Activated CD4-positive, alpha-beta T cell treated with anti-CD3 and anti-CD28 coated beads for 36 hours (primary cell): ENCODE measurements around the gene RAB6D. TPM values are rescaled to one million over a fixed set of nuclear protein-coding genes. Genes with fewer than 3 reads are reported as not detected.
"Not testable (repeated sequence)": the region's sequence is repeated elsewhere in the genome, so short reads cannot be mapped to it uniquely, and the experiment has no call there.

ENCODE experiments used
- ATAC-seq: fragments of 200-7000 bp; cut with Tn5 transposase; one replicate; pipeline ENCODE4 v1.10.0; 2021; ENCODE audit warnings: mild to moderate bottlenecking, moderate library complexity
- CTCF ChIA-PET: fragments of 350-600 bp; sonication (Branson Sonifier 250); formaldehyde crosslinking; loops from one replicate; lab custom pipeline; 2021; ENCODE audit warnings: antibody characterized with exemption; lab: Charles Lee
- POLR2A ChIA-PET: fragments of 350-600 bp; sonication (Branson Sonifier 250); formaldehyde crosslinking; loops from one replicate; lab custom pipeline; 2021; ENCODE audit warnings: antibody characterized with exemption, inconsistent platforms; lab: Charles Lee
- DNase-seq: peaks from one replicate; pipeline ENCODE4 v3.0.0-alpha.2; 2020
- H3K27ac Mint-ChIP-seq: one replicate; pipeline ENCODE4 v1.8.0; 2021; ENCODE audit warnings: mixed read lengths
- H3K27me3 Mint-ChIP-seq: one replicate; pipeline ENCODE4 v1.8.0; 2021; ENCODE audit warnings: mixed read lengths
- H3K36me3 Mint-ChIP-seq: one replicate; pipeline ENCODE4 v1.8.0; 2021; ENCODE audit warnings: low read depth, mixed read lengths
- H3K4me1 Mint-ChIP-seq: one replicate; pipeline ENCODE4 v1.8.0; 2021; ENCODE audit warnings: mixed read lengths
- H3K4me3 Mint-ChIP-seq: one replicate; pipeline ENCODE4 v1.8.0; 2021; ENCODE audit warnings: mild to moderate bottlenecking, moderate library complexity, mixed read lengths
- H3K9me3 Mint-ChIP-seq: one replicate; pipeline ENCODE4 v1.8.0; 2021; ENCODE audit warnings: low read depth, mixed read lengths
- intact Hi-C, 2 experiments: fragments of 100-400 bp; cut with DNase I in 1 of 2; cut with micrococcal nuclease in 1 of 2; formaldehyde crosslinking; loops; one replicate each; pipeline versions ENCODE4 v1.14.2 to v1.15.1; 2022 to 2024; cut with DNase I, micrococcal nuclease
- total RNA-seq, 2 experiments: library from RNA; stranded (reverse); gene quantifications; one replicate each; pipeline ENCODE4 v1.2.3, GENCODE V29; 2021

Gene RAB6D
- total RNA-seq, 2 experiments from 2014 or later: not detected

GRCh38 chr2:131363213-131363612, 755 bp downstream of the RAB6D start:
- H3K27ac Mint-ChIP-seq, CTCF ChIA-PET, H3K36me3 Mint-ChIP-seq, H3K9me3 Mint-ChIP-seq, DNase-seq, H3K4me1 Mint-ChIP-seq, POLR2A ChIA-PET, intact Hi-C loops: not testable (repeated sequence)
- ATAC-seq: peak; percentile 70
- Mint-ChIP-seq H3K27me3 (peaks cover 36% of the 10 kb centered on the region), H3K4me3 (peak overlapping the region; percentile 48)

DNA sequence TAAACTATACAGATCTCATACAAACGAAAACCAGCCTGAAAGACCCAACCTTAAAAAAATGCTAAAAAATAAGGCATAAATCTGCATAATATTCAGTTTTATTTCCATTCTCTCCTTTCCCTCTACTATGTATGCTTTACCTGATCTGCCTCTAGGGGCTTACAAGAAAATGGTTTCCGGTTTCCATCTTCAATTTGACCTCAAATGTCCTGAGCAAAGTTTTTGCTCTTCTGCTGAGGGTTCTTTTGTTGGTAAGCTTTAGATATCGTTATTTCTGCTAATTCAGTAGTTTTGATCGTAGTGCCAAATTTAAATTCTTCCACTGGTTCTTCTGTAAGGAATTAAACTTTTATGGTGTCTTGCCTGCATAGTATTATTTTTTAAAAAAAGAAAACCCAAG, 2.2 kb downstream of the RAB6D start:
- ATAC-seq, H3K36me3 Mint-ChIP-seq, POLR2A ChIA-PET, intact Hi-C loops, H3K27ac Mint-ChIP-seq, H3K4me1 Mint-ChIP-seq, H3K4me3 Mint-ChIP-seq, CTCF ChIA-PET, DNase-seq, H3K9me3 Mint-ChIP-seq: not testable (repeated sequence)
- peaks cover 38% of the 10 kb centered on the region for H3K27me3 Mint-ChIP-seq

DNA sequence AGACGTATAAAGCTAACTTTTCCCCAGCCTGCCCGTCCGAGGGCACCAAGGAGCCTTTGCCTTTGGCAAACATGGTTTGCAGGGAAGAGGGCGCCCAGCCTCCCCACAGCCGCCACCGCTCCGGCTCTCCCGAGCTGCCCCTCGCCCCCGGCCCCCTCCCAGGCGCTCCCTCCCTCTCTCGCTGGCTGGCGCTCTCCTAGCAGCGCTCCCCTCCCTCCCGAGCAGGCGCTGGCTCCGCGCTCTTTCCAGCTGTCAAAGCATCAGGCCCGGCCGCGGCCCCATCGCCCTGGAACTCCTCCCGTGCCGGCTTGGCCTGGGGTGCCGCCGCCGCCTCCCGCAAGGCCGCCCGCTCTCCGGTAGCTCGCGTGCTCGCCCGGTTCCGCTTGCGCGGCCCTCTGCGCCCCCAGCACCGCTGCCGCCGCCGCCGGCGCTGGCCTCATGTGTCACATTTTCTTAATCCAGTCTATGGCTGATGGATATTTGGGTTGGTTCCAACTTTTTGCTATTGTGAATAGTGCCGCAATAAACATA, 10.7 kb downstream of the RAB6D start:
- H3K36me3 Mint-ChIP-seq, CTCF ChIA-PET: not testable (repeated sequence)

DNA sequence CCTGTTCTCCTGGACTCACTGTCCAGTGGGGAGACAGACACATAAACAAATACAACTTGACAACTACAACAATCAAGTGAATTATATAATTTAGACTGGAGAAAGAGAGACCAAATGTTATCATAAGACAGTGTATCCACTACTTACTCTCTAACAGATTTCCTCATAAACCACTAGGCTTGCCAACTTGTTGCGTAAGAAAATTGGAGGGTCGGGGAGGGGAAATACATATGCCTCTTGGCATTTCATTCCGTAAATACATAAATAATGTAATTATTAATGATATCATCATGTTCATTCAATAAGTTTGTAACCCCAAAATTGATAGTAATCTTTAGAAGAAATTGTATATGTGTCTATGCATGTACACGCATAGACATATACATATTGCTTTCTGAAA, 14.9 kb downstream of the RAB6D start:
- H3K9me3 Mint-ChIP-seq: no peaks in the 10 kb centered on the region
- peaks cover 21% of the 10 kb centered on the region for H3K27me3 Mint-ChIP-seq
- CTCF ChIA-PET: no interaction called here
- intact Hi-C loops: no loop called here
- ATAC-seq (no peak), DNase-seq (no peak)
- no peak overlapping the region for H3K27ac Mint-ChIP-seq
- no peaks in the 10 kb centered on the region for H3K36me3 Mint-ChIP-seq
- POLR2A ChIA-PET: no interaction called here
- H3K4me1 Mint-ChIP-seq: no peaks in the 10 kb centered on the region
- H3K4me3 Mint-ChIP-seq: no peak overlapping the region

More for the DNA sequence above, 10.7 kb downstream of the RAB6D start:
- H3K9me3 Mint-ChIP-seq, H3K27ac Mint-ChIP-seq, POLR2A ChIA-PET, intact Hi-C loops, H3K4me1 Mint-ChIP-seq, ATAC-seq, H3K4me3 Mint-ChIP-seq, DNase-seq: not testable (repeated sequence)
- H3K27me3 Mint-ChIP-seq: peaks cover 42% of the 10 kb centered on the region

DNA sequence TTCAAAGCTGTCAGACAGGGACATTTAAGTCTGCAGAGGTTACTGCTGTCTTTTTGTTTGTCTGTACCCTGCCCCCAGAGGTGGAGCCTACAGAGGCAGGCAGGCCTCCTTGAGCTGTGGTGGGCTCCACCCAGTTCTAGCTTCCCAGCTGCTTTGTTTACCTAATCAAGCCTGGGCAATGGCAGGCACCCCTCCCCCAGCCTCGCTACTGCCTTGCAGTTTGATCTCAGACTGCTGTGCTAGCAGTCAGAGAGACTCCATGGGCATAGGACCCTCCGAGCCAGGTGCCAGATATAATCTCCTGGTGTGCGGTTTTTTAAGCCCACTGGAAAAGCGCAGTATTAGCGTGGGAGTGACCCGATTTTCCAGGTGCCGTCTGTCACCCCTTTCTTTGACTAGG, 16.9 kb downstream of the RAB6D start:
- POLR2A ChIA-PET, H3K4me1 Mint-ChIP-seq, H3K4me3 Mint-ChIP-seq, ATAC-seq, H3K27ac Mint-ChIP-seq, H3K9me3 Mint-ChIP-seq, CTCF ChIA-PET, DNase-seq, intact Hi-C loops, H3K36me3 Mint-ChIP-seq: not testable (repeated sequence)
- peaks cover 12% of the 10 kb centered on the region for H3K27me3 Mint-ChIP-seq

DNA sequence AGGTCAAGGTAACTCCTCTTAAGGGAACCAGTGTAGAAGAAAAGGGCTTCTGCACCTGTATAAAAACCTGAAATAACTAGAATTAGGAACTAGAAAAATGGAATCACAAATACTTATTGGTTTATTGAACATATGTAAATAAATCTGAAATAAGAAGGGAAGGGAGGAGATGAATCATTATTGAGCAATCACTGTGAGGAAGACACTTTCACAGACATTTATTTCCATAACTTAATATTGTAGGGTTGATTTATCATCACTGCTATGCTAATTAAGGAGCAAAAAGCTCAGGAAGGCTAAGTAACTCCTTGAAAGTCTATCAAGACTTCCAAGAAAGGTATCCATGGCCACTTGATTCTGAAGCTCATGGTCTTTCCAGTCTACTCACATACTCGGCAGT, 24.7 kb downstream of the RAB6D start:
- H3K9me3 Mint-ChIP-seq, H3K36me3 Mint-ChIP-seq, H3K4me1 Mint-ChIP-seq, H3K27ac Mint-ChIP-seq, intact Hi-C loops, CTCF ChIA-PET, H3K4me3 Mint-ChIP-seq, ATAC-seq, POLR2A ChIA-PET, DNase-seq: not testable (repeated sequence)
- H3K27me3 Mint-ChIP-seq: peaks cover 20% of the 10 kb centered on the region

DNA sequence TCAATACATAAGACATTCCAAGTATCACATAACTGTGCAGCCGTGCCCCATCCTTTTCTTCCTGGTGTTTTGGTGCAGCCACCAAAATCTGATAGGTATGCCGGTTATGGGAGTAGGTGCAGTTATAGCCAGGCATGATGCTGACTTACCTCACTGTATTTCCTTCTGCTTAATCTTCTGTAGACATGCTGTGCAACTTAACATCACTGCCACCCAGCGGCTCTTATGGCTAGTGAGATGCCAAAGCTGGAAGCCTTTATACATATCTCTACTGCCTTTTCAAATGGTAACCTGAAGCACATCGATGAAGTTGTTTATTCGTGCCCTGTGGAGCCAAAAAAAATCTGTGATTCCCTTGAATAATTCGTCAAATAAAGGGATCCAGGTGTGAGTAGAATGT, 28.6 kb downstream of the RAB6D start:
- peaks cover 26% of the 10 kb centered on the region for H3K27me3 Mint-ChIP-seq
- H3K4me3 Mint-ChIP-seq, H3K27ac Mint-ChIP-seq, H3K9me3 Mint-ChIP-seq, H3K4me1 Mint-ChIP-seq, ATAC-seq, POLR2A ChIA-PET, H3K36me3 Mint-ChIP-seq: not testable (repeated sequence)
- intact Hi-C loops: loop anchor here (1.0 kb wide), 1 partner anchor 181 kb away; no protein-coding TSS in a partner anchor
- peak; percentile 52 for DNase-seq
- CTCF ChIA-PET: interaction anchor here (0.6 to 0.9 kb wide), 3 partner anchors 179 to 181 kb away, joined by 3 read pairs; no protein-coding TSS in a partner anchor

DNA sequence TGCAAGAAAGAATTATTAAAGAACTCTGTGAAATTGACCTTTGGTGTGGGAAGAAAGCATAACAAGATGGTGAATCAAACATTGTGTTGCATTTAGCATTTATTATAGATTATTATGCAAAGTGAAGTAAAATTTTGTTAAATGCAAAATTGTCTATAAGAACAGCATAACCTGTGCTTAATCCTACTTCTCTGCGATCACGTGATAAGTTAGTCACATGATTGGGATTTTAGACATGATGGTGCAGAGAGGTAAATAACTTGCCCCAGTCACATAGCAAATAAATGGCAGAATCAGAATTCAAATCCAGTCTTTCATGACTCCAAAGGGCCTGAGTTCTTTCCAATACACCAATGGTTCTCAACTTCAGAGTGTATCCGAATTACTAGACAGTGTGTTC, 31.3 kb downstream of the RAB6D start:
- H3K36me3 Mint-ChIP-seq, H3K27ac Mint-ChIP-seq, POLR2A ChIA-PET, intact Hi-C loops, H3K9me3 Mint-ChIP-seq, ATAC-seq, DNase-seq, H3K4me3 Mint-ChIP-seq, H3K4me1 Mint-ChIP-seq, CTCF ChIA-PET: not testable (repeated sequence)
- peaks cover 26% of the 10 kb centered on the region for H3K27me3 Mint-ChIP-seq

- peak; percentile 39 for DNase-seq
- H3K27ac Mint-ChIP-seq, intact Hi-C loops, H3K9me3 Mint-ChIP-seq, H3K4me3 Mint-ChIP-seq, H3K36me3 Mint-ChIP-seq, POLR2A ChIA-PET, CTCF ChIA-PET, H3K4me1 Mint-ChIP-seq: not testable (repeated sequence)
- peak; percentile 51 for ATAC-seq
- H3K27me3 Mint-ChIP-seq: peaks cover 27% of the 10 kb centered on the region
Measured at GRCh38 chr2:131331000-131331399, 33.0 kb downstream of the RAB6D start.

- DNase-seq: no peak
- CTCF ChIA-PET: no interaction called here
- H3K4me1 Mint-ChIP-seq: no peaks in the 10 kb centered on the region
- H3K9me3 Mint-ChIP-seq: peaks cover 6% of the 10 kb centered on the region
- no peak for ATAC-seq
- H3K27me3 Mint-ChIP-seq: peaks cover 12% of the 10 kb centered on the region
- no peaks in the 10 kb centered on the region for H3K36me3 Mint-ChIP-seq
- no peak overlapping the region for H3K4me3 Mint-ChIP-seq
- POLR2A ChIA-PET: no interaction called here
- intact Hi-C loops: no loop called here
- H3K27ac Mint-ChIP-seq: no peak overlapping the region
Measured at GRCh38 chr2:131322209-131322608, 41.8 kb downstream of the RAB6D start.

- H3K36me3 Mint-ChIP-seq, H3K27ac Mint-ChIP-seq, POLR2A ChIA-PET, ATAC-seq, H3K4me1 Mint-ChIP-seq, DNase-seq, intact Hi-C loops, H3K4me3 Mint-ChIP-seq, CTCF ChIA-PET, H3K9me3 Mint-ChIP-seq: not testable (repeated sequence)
- H3K27me3 Mint-ChIP-seq: peaks cover 12% of the 10 kb centered on the region
Measured at GRCh38 chr2:131321344-131321743, 42.6 kb downstream of the RAB6D start.

DNA sequence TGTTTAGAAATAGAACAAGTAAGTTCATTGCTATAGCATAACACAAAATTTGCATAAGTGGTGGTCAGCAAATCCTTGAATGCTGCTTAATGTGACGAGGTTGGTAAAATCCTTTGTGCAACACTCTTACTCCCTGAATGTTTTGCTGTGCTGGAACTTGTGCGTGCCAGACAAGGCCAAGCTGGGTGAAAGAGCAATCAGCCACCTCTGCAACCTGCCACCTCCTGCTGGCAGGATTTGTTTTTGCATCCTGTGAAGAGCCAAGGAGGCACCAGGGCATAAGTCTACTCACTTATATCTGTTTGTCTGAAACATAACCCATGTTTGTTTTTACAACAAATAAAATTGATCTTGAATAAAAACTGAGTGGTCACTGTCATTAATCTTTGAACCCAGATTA, 53.0 kb downstream of the RAB6D start:
- DNase-seq: peak; percentile 21
- H3K27me3 Mint-ChIP-seq: peaks cover 14% of the 10 kb centered on the region
- POLR2A ChIA-PET, CTCF ChIA-PET, ATAC-seq, H3K9me3 Mint-ChIP-seq, H3K27ac Mint-ChIP-seq, H3K4me3 Mint-ChIP-seq, H3K4me1 Mint-ChIP-seq, H3K36me3 Mint-ChIP-seq: not testable (repeated sequence)
- intact Hi-C loops: loop anchor here in 1 of 2 experiments (1.0 kb wide), 1 partner anchor 157 kb away; no protein-coding TSS in a partner anchor
